Body of pancreas (tissue), 4 donors: ENCODE data around the gene PCGF2.

Experiments
- CTCF ChIP-seq, 7 experiments: fragments of 450-650 bp in 4 of 7; fragments of 200-600 bp in 3 of 7; sonication (generic) in 3 of 7; IDR thresholded peaks; one replicate each; pipeline ENCODE4 v1.5.1; 2016 to 2019; ENCODE audit warnings: antibody characterized with exemption in 7 of 7
- POLR2A ChIP-seq, 3 donors: fragments of 450-650 bp; IDR thresholded peaks; one replicate each; pipeline ENCODE4 v1.6.1; 2016; ENCODE audit warnings: antibody characterized with exemption in 3 of 3, mild to moderate bottlenecking in 2 of 3

GRCh38 chr17:38702916-38703741 lies 45.0 kb downstream of the PCGF2 start:
- TF ChIP-seq CTCF (IDR thresholded peaks at IDR 0.05) (no peak), POLR2A (IDR thresholded peaks at IDR 0.05) (no peak)
